Loucy (cell line): ENCODE data around the gene USP7.

Source experiments
- H2AFZ ChIP-seq: fragments of 200-600 bp; sonication (generic); 2 replicates; pipeline ENCODE4 v1.6.0; 2016; ENCODE audit warnings: antibody characterized with exemption, mild to moderate bottlenecking, low read length, moderate library complexity
- H3F3A ChIP-seq: fragments of 200-600 bp; 2 replicates; pipeline ENCODE4 v1.6.0; 2016; ENCODE audit warnings: antibody characterized with exemption, low read depth, mild to moderate bottlenecking
- H3K27me3 ChIP-seq: fragments of 200-600 bp; sonication (generic); 2 replicates; pipeline ENCODE4 v1.6.1; 2014; ENCODE audit warnings: low read length, mild to moderate bottlenecking; ENCODE audit not compliant: insufficient read depth, poor library complexity, severe bottlenecking
- H3K36me3 ChIP-seq: fragments of 200-600 bp; sonication (generic); 2 replicates; pipeline ENCODE4 v1.6.1; 2016; ENCODE audit warnings: low read length; ENCODE audit not compliant: insufficient read depth
- H3K4me1 ChIP-seq: fragments of 200-600 bp; sonication (generic); 2 replicates; pipeline ENCODE4 v1.5.1; 2014; ENCODE audit warnings: low read length, mild to moderate bottlenecking; ENCODE audit not compliant: insufficient read depth, poor library complexity, severe bottlenecking
- H3K4me2 ChIP-seq: fragments of 200-600 bp; sonication (generic); 2 replicates; pipeline ENCODE4 v1.6.0; 2014; ENCODE audit warnings: antibody characterized with exemption, low read length, low read depth, mild to moderate bottlenecking; ENCODE audit not compliant: poor library complexity, severe bottlenecking
- H3K4me3 ChIP-seq: fragments of 200-600 bp; sonication (generic); 2 replicates; pipeline ENCODE4 v1.5.1; 2014; ENCODE audit warnings: low read length, mild to moderate bottlenecking, mixed read lengths; ENCODE audit not compliant: poor library complexity, severe bottlenecking
- H3K79me2 ChIP-seq: fragments of 200-600 bp; sonication (generic); 2 replicates; pipeline ENCODE4 v1.6.1; 2014; ENCODE audit warnings: low read length; ENCODE audit not compliant: insufficient read depth
- H3K9ac ChIP-seq: fragments of 200-600 bp; sonication (generic); 2 replicates; pipeline ENCODE4 v1.6.0; 2014; ENCODE audit warnings: mild to moderate bottlenecking, low read depth, low read length, moderate library complexity; ENCODE audit not compliant: poor library complexity, severe bottlenecking
- H3K9me2 ChIP-seq: fragments of 200-600 bp; sonication (generic); replicated peaks from 2 replicates; pipeline ENCODE4 v1.6.1; 2016; ENCODE audit warnings: low read depth, low read length, mixed read lengths
- H3K9me3 ChIP-seq: fragments of 200-600 bp; sonication (generic); 2 replicates; pipeline ENCODE4 v1.6.1; 2014; ENCODE audit warnings: mild to moderate bottlenecking, antibody characterized with exemption, low read length, low read depth; ENCODE audit not compliant: insufficient read depth
- H4K20me1 ChIP-seq: fragments of 200-600 bp; sonication (generic); 2 replicates; pipeline ENCODE4 v1.6.0; 2014; ENCODE audit warnings: antibody characterized with exemption, low read length, mild to moderate bottlenecking; ENCODE audit not compliant: insufficient read depth, poor library complexity, severe bottlenecking
- CTCF ChIP-seq: fragments of 200-600 bp; sonication (generic); conservative IDR thresholded peaks from 2 replicates; pipeline ENCODE4 v1.5.1; 2014; ENCODE audit warnings: mild to moderate bottlenecking, antibody characterized with exemption, low read length
- EZH2phosphoT487 ChIP-seq: fragments of 200-600 bp; IDR thresholded peaks from 2 replicates; pipeline ENCODE4 v1.6.1; 2018; ENCODE audit warnings: antibody characterized with exemption, mild to moderate bottlenecking, moderate library complexity, borderline replicate concordance

USP7 gene

DNA sequence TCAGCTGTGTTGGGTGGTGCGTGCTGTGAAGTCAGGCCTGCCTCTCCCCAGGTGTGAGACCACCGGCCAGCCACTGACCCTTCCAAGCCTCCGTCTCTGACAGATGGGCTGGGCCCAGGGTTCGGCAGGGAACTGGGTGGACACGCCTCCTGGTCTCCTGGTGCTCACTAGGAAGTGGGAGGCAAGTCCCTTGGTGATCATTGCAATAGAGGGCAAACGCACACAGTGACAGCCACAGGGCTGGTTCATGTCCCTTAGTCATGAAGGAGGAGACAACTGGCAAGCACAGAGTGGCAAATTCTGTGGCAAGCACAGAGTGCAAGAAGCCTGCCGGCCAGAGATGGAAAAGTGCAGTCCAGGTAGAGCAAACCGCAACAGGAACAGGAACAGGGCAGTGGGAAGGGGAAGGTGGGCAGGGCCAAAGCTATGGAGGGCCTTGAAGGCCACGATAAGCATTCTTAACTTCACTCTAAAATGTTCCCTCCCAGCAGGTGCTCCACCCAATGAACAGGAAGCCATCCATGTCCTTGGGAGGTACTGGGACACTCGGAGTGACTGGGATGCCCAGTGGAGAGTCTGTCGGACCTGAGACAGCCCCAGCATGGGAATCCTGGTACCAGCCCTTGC lies 21.9 kb downstream of the USP7 start:
- H3K4me1 ChIP-seq, result peaks cover 6% of the 10 kb centered on the region
- no peaks in the 10 kb centered on the region for H3K36me3 ChIP-seq
- H3K9me3 ChIP-seq, result no peaks in the 10 kb centered on the region
- peaks cover 66% of the 10 kb centered on the region for H4K20me1 ChIP-seq
- no peak overlapping the region for H3K4me3 ChIP-seq
- H3K79me2 ChIP-seq, result peaks cover 95% of the 10 kb centered on the region
- H3K9ac ChIP-seq, result no peak overlapping the region
- no peaks in the 10 kb centered on the region for H3K9me2 ChIP-seq
- H2AFZ ChIP-seq, result no peak overlapping the region
- no peaks in the 10 kb centered on the region for H3F3A ChIP-seq
- no peaks in the 10 kb centered on the region for H3K27me3 ChIP-seq
- TF ChIP-seq CTCF, result no peak
- no peak for TF ChIP-seq EZH2phosphoT487
- H3K4me2 ChIP-seq, result no peak overlapping the region

DNA sequence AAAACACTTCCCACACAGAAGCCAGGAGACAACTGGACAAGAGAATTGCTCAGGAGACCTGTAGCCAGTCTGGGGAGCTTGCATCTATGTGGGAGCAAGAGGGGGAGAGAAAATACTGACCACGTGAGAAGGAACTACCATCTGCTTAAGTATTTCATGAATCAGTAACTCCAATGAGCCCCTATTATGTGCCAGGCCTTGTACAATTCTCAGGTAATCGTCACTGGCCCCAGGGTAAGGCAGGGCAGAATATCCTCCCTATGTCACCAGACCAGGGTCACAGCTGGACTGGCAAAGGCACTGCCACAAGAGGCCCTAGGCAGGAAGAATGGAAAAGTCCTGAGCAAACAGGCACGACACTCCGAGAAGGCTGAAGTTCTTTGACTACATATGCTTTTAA lies 25.9 kb downstream of the USP7 start:
- Histone ChIP-seq H4K20me1 (peaks cover 62% of the 10 kb centered on the region), H3K9ac (no peak overlapping the region), H3K4me1 (no peaks in the 10 kb centered on the region), H2AFZ (no peak overlapping the region), H3K9me3 (no peaks in the 10 kb centered on the region), H3K27me3 (no peaks in the 10 kb centered on the region), H3K36me3 (no peaks in the 10 kb centered on the region), H3K79me2 (peaks cover 94% of the 10 kb centered on the region), H3K4me3 (no peak overlapping the region), H3F3A (no peaks in the 10 kb centered on the region), H3K9me2 (no peaks in the 10 kb centered on the region), H3K4me2 (no peak overlapping the region)
- TF ChIP-seq CTCF, result no peak
- TF ChIP-seq EZH2phosphoT487, result no peak

DNA sequence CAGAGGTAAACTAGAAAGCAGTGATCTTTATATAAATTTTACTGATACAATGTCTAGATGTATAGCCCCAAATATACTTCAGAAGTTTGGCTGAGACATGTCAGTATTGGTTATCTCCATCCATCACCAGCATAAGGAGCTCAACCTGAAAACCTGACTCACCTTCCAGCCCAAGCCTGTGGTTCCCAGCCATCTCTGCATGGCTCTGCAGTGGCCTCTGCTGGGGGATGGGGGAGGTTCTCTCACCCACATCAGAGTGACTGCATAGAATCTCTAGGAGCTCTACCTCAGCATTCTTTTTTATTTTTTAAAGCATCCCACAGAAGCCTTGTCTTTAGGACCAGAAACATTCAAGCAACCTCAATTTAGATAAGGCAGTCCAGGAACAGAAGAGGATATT lies 27.3 kb downstream of the USP7 start:
- Histone ChIP-seq H3K4me2 (no peak overlapping the region), H3K9me3 (no peaks in the 10 kb centered on the region), H3F3A (no peaks in the 10 kb centered on the region), H2AFZ (no peak overlapping the region), H3K4me1 (no peaks in the 10 kb centered on the region), H3K9me2 (no peaks in the 10 kb centered on the region), H3K79me2 (peaks cover 94% of the 10 kb centered on the region), H3K27me3 (no peaks in the 10 kb centered on the region), H3K9ac (no peak overlapping the region), H4K20me1 (peaks cover 66% of the 10 kb centered on the region), H3K4me3 (no peak overlapping the region), H3K36me3 (no peaks in the 10 kb centered on the region)
- TF ChIP-seq EZH2phosphoT487, result no peak
- peak; percentile 37 for TF ChIP-seq CTCF
